Fibroblast of villous mesenchyme (primary cell): Measurements from ENCODE around the gene OR4K14. TPM values are rescaled to one million over a fixed set of nuclear protein-coding genes. Genes with fewer than 3 reads are reported as not detected.
"Not testable (repeated sequence)": the region's sequence is repeated elsewhere in the genome, so short reads cannot be mapped to it uniquely, and the experiment has no call there.

Experiments
- DNase-seq: peaks from one replicate; pipeline ENCODE4 v3.0.0-alpha.2; 2010; ENCODE audit warnings: low read depth
- H3K4me3 ChIP-seq: 2 replicates; pipeline ENCODE4 v1.5.1; 2011; ENCODE audit warnings: low read depth, mild to moderate bottlenecking, low read length
- total RNA-seq: library from RNA; depleted of rRNA; stranded (reverse); fragments of >200 nt; gene quantifications from 2 replicates; pipeline ENCODE4 v1.2.3, GENCODE V29; 2012
- TF ChIP-seq, protein P1 (sequence below): IDR thresholded peaks from 2 replicates; pipeline ENCODE4 v1.5.1; 2012; ENCODE audit warnings: low read depth, mild to moderate bottlenecking, low read length; ENCODE audit not compliant: insufficient read depth

OR4K14 gene
- total RNA-seq, 1 donor: not detected

DNA sequence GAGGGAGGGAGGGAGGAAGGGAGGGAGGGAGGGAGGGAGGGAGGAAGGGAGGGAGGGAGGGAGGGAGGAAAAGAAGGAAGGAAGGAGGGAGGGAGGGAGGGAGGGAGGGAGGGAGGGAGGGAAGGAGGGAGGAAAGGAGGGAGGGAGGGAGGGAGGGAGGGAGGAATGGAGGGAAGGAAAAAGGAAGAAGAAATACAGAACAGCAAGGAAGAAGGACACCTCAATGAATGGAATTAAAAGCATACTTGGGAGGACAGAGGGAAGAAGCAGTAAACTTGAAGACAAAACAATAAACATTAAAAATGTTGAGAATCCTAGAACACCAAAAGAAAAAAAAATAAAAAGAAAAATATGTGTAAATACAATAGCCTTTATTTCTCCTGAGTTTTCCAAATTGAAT is 11.0 kb downstream of the OR4K14 start:
- no peak for DNase-seq
- TF ChIP-seq, protein P1, sequence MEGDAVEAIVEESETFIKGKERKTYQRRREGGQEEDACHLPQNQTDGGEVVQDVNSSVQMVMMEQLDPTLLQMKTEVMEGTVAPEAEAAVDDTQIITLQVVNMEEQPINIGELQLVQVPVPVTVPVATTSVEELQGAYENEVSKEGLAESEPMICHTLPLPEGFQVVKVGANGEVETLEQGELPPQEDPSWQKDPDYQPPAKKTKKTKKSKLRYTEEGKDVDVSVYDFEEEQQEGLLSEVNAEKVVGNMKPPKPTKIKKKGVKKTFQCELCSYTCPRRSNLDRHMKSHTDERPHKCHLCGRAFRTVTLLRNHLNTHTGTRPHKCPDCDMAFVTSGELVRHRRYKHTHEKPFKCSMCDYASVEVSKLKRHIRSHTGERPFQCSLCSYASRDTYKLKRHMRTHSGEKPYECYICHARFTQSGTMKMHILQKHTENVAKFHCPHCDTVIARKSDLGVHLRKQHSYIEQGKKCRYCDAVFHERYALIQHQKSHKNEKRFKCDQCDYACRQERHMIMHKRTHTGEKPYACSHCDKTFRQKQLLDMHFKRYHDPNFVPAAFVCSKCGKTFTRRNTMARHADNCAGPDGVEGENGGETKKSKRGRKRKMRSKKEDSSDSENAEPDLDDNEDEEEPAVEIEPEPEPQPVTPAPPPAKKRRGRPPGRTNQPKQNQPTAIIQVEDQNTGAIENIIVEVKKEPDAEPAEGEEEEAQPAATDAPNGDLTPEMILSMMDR: no peak
- H3K4me3 ChIP-seq: no peak overlapping the region

DNA sequence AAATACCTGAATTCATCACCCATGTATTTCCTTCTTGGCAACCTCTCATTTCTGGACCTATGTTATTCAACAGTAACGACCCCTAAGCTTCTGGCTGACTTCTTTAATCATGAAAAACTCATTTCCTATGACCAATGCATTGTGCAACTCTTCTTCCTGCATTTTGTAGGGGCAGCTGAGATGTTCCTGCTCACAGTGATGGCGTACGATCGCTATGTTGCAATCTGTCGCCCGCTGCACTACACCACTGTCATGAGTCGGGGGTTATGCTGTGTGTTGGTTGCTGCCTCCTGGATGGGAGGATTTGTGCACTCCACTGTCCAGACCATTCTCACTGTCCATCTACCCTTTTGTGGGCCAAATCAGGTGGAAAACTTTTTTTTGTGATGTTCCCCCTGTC is 16.8 kb downstream of the OR4K14 start:
- TF ChIP-seq, protein P1: no peak
- no peak for DNase-seq

GRCh38 chr14:20001863-20002262 is 17.2 kb downstream of the OR4K14 start, which contains the start of gene OR4Q2:
OR4Q2 (plus strand) TSS chr14:20002163.
- TF ChIP-seq, protein P1: no peak
- H3K4me3 ChIP-seq: no peak within 1 kb of the TSS
- DNase-seq: no peak

More for the DNA sequence above, 16.8 kb downstream of the OR4K14 start:
- H3K4me3 ChIP-seq: no peak overlapping the region

- DNase-seq: no peak
- TF ChIP-seq, protein P1: no peak
- no peak overlapping the region for H3K4me3 ChIP-seq
These were observed 25.7 kb downstream of the OR4K14 start for GRCh38 chr14:19993438-19993837.

GRCh38 chr14:19975291-19975690 is 43.8 kb downstream of the OR4K14 start, which contains the start of gene OR4K15:
OR4K15 (plus strand) TSS chr14:19975591; CDS start chr14:19975591, 0 bp downstream.
- TF ChIP-seq, protein P1: no peak
- H3K4me3 ChIP-seq: no peak within 1 kb of the TSS
- no peak for DNase-seq

DNA sequence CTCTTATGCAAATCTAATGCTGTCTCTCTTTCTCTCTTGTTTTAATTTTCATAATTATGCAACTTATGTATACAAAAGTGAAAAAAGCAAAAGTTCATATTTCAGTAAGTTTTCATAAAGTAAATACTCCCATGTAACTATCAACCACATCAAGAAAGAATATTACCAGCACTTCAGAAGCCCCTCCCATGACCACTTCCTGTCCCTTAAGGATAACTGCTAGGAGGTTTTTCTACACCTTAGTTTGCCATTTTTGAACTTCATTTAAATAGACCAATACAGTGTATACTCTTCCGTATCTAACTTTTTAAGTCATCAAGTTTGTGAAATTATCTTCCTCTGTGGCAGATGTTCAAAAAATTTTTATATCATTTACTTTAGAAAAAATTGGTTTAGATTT is 44.3 kb downstream of the OR4K14 start:
- no peak for DNase-seq
- H3K4me3 ChIP-seq: no peak overlapping the region
- TF ChIP-seq, protein P1: no peak

DNA sequence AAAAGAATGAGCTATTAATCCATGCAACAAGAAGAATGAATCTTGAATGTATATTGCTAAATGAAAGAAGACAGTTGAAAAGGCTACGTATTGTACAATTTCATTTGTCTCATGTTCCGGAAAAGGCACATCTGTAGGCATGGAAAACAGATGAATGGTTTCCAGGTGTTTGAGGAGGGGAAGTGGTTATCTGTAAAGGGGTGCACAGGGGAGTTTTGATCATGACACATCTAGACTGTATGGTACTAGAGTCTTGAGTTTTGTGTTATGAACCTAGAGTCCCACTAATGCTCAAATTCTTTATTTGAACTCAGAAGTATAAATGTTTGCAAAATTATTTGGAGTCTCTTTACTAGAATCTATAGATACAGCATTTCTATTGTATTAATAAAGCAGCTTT is 49.4 kb downstream of the OR4K14 start:
- DNase-seq: not testable (repeated sequence)

More for the DNA sequence above, 49.4 kb downstream of the OR4K14 start:
- H3K4me3 ChIP-seq: not testable (repeated sequence)

Other genes starting within 250 kb of the OR4K14 start
- not detected in 2 replicates for gene OR4M1, start 245.8 kb downstream of the OR4K14 start, total RNA-seq
- gene OR4N2, start 215.5 kb downstream of the OR4K14 start, total RNA-seq: not detected in 2 replicates
- not detected in 2 replicates for gene OR4K2, start 144.2 kb downstream of the OR4K14 start, total RNA-seq
- not detected in 2 replicates for gene OR4K5, start 98.7 kb downstream of the OR4K14 start, total RNA-seq
- gene OR4K1, start 88.4 kb downstream of the OR4K14 start, total RNA-seq: not detected in 2 replicates
- gene OR4K15, start 43.7 kb downstream of the OR4K14 start, total RNA-seq: not detected in 2 replicates
- gene OR4Q2, start 17.1 kb downstream of the OR4K14 start, total RNA-seq: not detected in 2 replicates
- gene OR4K13, start 16.7 kb upstream of the OR4K14 start, total RNA-seq: not detected in 2 replicates
- not detected in 2 replicates for gene OR4L1, start 40.7 kb upstream of the OR4K14 start, total RNA-seq
- not detected in 2 replicates for gene OR4K17, start 91.4 kb upstream of the OR4K14 start, total RNA-seq
- gene OR4N5, start 119.5 kb upstream of the OR4K14 start, total RNA-seq: not detected in 2 replicates
- gene OR11G2, start 171.6 kb upstream of the OR4K14 start, total RNA-seq: not detected in 2 replicates
- gene OR11H6, start 204.4 kb upstream of the OR4K14 start, total RNA-seq: not detected in 2 replicates
- not detected in 2 replicates for gene OR11H7, start 209.7 kb upstream of the OR4K14 start, total RNA-seq
- gene OR11H4, start 220.0 kb upstream of the OR4K14 start, total RNA-seq: not detected in 2 replicates